Subcutaneous abdominal adipose tissue (tissue), 5 donors: ENCODE data around the gene FBXO36.
A peak's percentile ranks its signal among the peaks of the same experiment; 100 is the strongest.

ENCODE experiments used
- H3K27ac ChIP-seq: one replicate; pipeline ENCODE4 v1.7.0; 2013; ENCODE audit warnings: low read depth, mild to moderate bottlenecking, inconsistent platforms, low read length, moderate library complexity
- H3K27me3 ChIP-seq, 5 donors: one replicate each; pipeline ENCODE4 v1.7.0; 2013; ENCODE audit warnings: low read length in 5 of 5, inconsistent platforms in 1 of 5; ENCODE audit not compliant: control insufficient read depth in 5 of 5, insufficient read depth in 4 of 5
- H3K36me3 ChIP-seq, 5 donors: one replicate each; pipeline ENCODE4 v1.7.0; 2013; ENCODE audit warnings: low read length in 5 of 5; ENCODE audit not compliant: control insufficient read depth in 5 of 5, insufficient read depth in 5 of 5
- H3K4me1 ChIP-seq, 5 donors: one replicate each; pipeline ENCODE4 v1.7.0; 2013; ENCODE audit warnings: low read length in 5 of 5, mild to moderate bottlenecking in 3 of 5, moderate library complexity in 1 of 5; ENCODE audit not compliant: control insufficient read depth in 5 of 5, insufficient read depth in 5 of 5
- H3K4me3 ChIP-seq, 5 donors: one replicate each; pipeline ENCODE4 v1.7.0; 2013; ENCODE audit warnings: low read length in 5 of 5, low read depth in 1 of 5
- H3K9ac ChIP-seq, 5 donors: one replicate each; pipeline ENCODE4 v1.7.0; 2013; ENCODE audit warnings: low read length in 5 of 5, mild to moderate bottlenecking in 4 of 5, moderate library complexity in 3 of 5
- H3K9me3 ChIP-seq, 5 donors: one replicate each; pipeline ENCODE4 v1.7.0; 2013; ENCODE audit warnings: low read length in 5 of 5; ENCODE audit not compliant: control insufficient read depth in 5 of 5
- donor health status: healthy.
- donor health status: healthy.
- donor health status: healthy.
- donor health status: healthy.
- donor health status: healthy.

FBXO36 gene

DNA sequence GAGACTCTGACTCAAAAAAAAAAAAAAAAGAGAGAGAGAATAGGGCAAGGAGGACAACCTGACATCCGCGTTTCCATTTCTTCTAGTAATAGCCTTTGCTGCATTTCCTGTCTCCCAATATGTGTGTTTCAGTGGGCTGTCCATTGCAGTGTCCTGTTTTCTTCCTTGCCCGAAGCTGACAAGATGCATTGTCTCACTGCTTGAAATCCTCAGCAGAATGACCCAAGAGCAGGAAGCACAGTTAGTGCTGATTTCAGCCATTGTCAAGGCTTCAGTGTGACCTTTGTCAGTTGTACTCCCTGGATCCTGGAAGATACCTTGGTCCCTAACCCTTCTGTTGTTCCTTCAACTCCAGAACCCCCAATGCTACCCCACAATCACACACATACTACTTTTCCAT, 75.3 kb downstream of the FBXO36 start:
- no peaks in the 10 kb centered on the region for H3K9me3 ChIP-seq
- H3K27ac ChIP-seq = no peak overlapping the region
- H3K27me3 ChIP-seq = no peaks in the 10 kb centered on the region
- peaks cover 0 to 3% (median 0%) of the 10 kb centered on the region in 5 donors for H3K36me3 ChIP-seq
- H3K9ac ChIP-seq = no peak overlapping the region
- no peaks in the 10 kb centered on the region for H3K4me1 ChIP-seq
- H3K4me3 ChIP-seq = no peak overlapping the region

DNA sequence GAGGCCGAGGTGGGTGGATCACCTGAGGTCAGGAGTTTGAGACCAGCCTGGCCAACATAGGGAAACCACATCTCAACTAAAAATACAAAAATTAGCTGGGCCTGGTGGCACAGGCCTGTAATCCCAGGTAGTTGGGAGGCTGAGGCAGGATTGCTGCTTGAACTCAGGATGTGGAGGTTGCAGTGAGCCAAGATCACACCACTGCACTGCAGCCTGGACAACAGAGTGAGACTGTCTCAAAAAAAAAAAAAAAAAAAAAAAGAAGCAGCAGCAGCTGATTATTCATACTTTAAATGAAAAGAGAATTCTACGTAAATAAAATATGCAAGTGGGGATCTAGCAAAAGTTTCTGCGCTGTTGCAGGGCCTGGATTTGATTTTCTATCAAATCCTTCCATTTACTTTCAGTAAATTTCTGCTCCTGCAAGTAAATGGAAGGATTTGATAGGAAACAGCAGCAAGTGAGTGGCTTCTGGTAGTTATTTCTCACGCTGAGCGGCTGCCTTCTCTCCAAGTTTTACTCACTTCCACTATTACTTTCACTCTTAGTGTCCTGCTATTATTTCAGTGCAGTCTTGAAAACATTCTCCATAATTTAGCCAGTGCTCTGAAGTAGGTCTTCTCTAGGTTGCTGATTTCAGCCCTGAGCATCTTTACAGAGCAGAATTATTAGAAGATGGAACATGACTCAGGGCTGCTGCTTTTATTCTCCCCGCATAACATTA, 78.0 kb downstream of the FBXO36 start:
- H3K9me3 ChIP-seq = no peaks in the 10 kb centered on the region
- H3K4me1 ChIP-seq = no peaks in the 10 kb centered on the region
- no peak overlapping the region for H3K9ac ChIP-seq
- no peak overlapping the region for H3K4me3 ChIP-seq
- H3K36me3 ChIP-seq = peaks cover 0 to 3% (median 0%) of the 10 kb centered on the region in 5 donors
- no peaks in the 10 kb centered on the region for H3K27me3 ChIP-seq
- no peak overlapping the region for H3K27ac ChIP-seq

DNA sequence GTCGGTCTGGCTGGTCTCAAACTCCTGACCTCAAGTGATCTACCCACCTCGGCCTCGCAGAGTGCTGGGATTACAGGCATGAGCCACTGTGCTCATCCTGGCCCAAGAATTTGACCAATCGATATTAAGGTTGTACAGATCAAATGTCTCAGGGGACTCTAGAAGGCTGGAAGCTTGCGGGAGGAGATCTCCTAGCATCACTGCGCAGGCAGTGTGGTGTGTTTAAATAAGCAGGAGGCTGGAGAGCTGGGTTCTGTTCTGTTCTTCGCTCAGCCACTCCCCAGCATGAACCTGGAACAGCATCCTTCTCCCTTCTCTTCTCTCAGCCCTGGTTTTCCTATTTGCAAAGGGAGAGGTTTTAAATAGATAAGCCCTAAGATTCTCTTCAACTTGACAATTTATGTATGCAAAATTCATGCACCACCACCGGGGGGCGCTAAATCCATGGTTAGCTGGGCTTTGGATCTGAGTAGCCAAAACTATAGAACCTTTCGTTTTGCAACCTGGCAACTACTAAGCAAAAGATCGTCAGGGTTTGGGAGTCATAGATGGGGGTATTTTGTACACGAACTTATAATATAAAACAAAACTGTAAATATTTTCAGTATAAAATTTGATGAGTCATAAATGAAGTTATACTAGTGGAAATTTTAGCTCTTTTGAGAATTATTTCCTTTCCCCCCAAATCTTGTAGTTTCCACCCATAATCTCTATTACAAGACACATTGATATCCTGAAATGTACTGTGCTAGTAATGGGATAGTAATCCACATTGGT, 85.8 kb downstream of the FBXO36 start:
- Histone ChIP-seq H3K4me3 (no peak overlapping the region), H3K27ac (no peak overlapping the region), H3K27me3 (no peaks in the 10 kb centered on the region), H3K36me3 (no peaks in the 10 kb centered on the region), H3K9me3 (no peaks in the 10 kb centered on the region), H3K4me1 (peaks cover 0 to 13% (median 0%) of the 10 kb centered on the region in 5 donors), H3K9ac (no peak overlapping the region)

DNA sequence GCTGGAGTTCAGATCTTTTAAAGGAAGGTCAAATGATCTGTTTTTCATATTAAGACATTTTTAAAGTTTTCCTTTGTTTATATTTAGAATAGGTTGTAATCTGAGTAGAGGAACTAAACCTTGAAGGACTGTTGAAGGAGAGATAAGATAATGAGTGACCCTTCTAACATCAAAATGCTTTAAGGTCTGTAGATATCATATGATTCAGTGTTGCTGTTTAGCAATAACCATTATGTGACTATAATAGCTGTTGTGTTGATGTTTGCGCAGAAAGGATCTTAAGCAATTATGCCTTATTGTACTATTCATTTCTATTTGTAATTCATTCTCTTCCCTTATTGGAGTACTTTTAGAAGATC, 86.4 kb downstream of the FBXO36 start:
- peak overlapping the region in 1 of 5 donors; percentile 3 for H3K9ac ChIP-seq
- H3K36me3 ChIP-seq = no peaks in the 10 kb centered on the region
- H3K4me1 ChIP-seq = peaks cover 0 to 13% (median 0%) of the 10 kb centered on the region in 5 donors
- no peaks in the 10 kb centered on the region for H3K9me3 ChIP-seq
- no peaks in the 10 kb centered on the region for H3K27me3 ChIP-seq
- H3K4me3 ChIP-seq = no peak overlapping the region
- H3K27ac ChIP-seq = no peak overlapping the region

DNA sequence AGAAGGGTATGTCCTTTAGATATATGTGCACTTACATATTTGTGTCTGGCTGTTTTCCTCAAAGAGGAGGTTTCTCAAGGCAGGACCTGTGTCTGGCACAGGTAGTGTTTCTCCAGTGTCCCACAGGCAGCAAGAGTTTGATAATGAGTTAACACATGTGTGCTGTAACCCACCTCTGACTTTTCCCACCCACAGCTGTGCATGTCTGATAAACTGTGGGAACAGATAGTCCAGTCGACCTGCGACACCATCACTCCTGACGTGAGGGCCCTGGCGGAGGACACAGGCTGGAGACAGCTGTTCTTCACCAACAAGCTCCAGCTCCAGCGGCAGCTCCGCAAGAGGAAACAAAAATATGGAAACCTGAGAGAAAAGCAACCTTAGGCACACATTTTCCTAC, 88.2 kb downstream of the FBXO36 start:
- Histone ChIP-seq H3K27ac (no peak overlapping the region), H3K9me3 (no peaks in the 10 kb centered on the region), H3K4me1 (peaks cover 0 to 13% (median 0%) of the 10 kb centered on the region in 5 donors), H3K4me3 (no peak overlapping the region), H3K27me3 (no peaks in the 10 kb centered on the region), H3K36me3 (no peaks in the 10 kb centered on the region), H3K9ac (no peak overlapping the region)

DNA sequence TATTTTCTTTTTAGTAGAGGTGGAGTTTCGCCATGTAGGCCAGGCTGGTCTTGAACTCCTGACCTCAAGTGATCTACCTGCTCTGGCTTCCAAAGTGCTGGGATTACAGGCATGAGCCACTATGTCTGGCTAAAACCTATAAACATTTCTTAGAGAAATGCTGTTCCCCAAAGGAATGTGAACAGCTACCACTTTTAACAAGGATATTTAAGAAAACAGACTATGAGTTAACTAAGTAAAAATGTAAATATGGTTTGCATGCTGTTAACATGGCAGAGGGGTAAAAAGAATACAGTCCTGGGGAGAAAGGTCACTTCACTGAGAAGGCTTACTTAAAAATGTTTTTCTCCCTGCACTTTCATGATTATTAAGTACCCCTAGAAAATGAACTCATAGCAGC, 89.3 kb downstream of the FBXO36 start:
- Histone ChIP-seq H3K4me1 (peaks cover 0 to 13% (median 0%) of the 10 kb centered on the region in 5 donors), H3K36me3 (no peaks in the 10 kb centered on the region), H3K9ac (no peak overlapping the region), H3K27me3 (no peaks in the 10 kb centered on the region), H3K9me3 (no peaks in the 10 kb centered on the region), H3K27ac (no peak overlapping the region), H3K4me3 (no peak overlapping the region)

DNA sequence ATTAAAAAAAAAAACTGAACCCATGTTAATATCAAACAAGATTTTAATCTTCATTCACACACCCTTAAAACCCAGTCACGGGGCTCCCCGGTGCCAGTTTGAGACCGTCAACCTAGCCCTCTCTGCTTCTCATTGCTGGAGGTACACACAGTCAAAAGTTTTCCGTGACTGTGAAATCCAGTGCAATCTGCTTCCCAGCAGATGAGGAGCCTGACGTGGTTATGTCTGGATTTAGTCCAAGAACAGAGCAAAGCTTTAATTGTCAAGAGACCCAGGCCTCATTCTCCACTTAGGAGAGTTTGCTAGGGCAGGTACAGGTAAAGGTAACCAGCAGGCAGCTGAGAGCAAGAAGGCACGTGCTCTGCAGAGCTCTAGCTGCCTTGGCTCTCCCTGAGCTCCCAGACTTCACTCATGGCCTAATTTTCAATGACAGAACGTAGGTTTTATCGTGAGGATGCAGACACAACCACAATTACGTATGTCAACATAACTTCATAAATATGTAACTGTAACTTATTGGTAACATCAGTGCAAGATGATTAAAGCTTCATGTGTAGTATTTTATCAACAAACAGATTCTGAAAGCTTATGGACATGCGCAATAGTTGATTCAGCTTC, 90.1 kb downstream of the FBXO36 start:
- no peaks in the 10 kb centered on the region for H3K36me3 ChIP-seq
- no peak overlapping the region for H3K9ac ChIP-seq
- H3K4me1 ChIP-seq = peaks cover 0 to 13% (median 0%) of the 10 kb centered on the region in 5 donors
- no peak overlapping the region for H3K4me3 ChIP-seq
- no peaks in the 10 kb centered on the region for H3K27me3 ChIP-seq
- H3K27ac ChIP-seq = no peak overlapping the region
- H3K9me3 ChIP-seq = peaks cover 0 to under 1% (median 0%) of the 10 kb centered on the region in 5 donors

DNA sequence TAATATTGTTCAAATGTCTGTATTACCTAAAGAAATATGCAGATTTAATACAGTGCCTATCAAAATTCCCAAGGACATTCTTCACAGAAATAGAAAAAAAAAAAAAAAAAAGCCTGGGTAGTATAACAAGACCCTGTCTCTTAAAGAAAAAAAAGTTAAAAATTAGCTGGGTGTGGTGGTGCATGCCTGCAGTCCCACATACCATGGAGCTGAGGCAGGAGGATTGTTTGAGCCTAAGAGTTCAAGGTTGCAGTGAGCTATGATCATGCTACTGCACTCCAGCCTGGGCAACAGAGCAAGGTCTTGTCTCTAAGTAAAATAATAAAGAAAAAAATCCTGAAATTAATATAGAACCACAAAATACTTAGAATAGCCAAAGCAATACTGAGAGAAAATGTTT, 94.5 kb downstream of the FBXO36 start:
- no peaks in the 10 kb centered on the region for H3K4me1 ChIP-seq
- H3K27me3 ChIP-seq = no peaks in the 10 kb centered on the region
- H3K4me3 ChIP-seq = no peak overlapping the region
- H3K9ac ChIP-seq = no peak overlapping the region
- H3K36me3 ChIP-seq = no peaks in the 10 kb centered on the region
- H3K27ac ChIP-seq = no peak overlapping the region
- H3K9me3 ChIP-seq = peaks cover 0 to 5% (median 0%) of the 10 kb centered on the region in 5 donors

DNA sequence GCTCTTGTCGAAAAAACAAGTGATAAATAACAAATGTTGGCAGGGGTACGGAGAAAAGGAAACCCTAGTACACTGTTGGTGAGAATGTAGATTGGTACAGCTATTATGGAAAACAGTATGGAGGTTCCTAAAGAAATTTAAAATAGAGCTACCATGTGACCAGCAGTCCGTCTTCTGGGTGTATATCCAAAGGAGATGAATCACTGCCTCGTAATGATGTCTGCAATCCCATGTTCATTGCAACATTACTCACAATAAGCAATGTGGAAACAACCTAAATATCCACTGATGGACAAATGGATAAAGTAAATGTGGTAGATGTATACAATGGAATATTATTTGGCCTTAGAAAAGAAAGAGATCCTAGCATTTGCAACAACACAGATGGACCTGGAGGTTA, 95.8 kb downstream of the FBXO36 start:
- Histone ChIP-seq H3K4me1 (no peaks in the 10 kb centered on the region), H3K36me3 (no peaks in the 10 kb centered on the region), H3K9ac (no peak overlapping the region), H3K27ac (no peak overlapping the region), H3K9me3 (peaks cover 0 to 5% (median 0%) of the 10 kb centered on the region in 5 donors), H3K27me3 (no peaks in the 10 kb centered on the region), H3K4me3 (no peak overlapping the region)

DNA sequence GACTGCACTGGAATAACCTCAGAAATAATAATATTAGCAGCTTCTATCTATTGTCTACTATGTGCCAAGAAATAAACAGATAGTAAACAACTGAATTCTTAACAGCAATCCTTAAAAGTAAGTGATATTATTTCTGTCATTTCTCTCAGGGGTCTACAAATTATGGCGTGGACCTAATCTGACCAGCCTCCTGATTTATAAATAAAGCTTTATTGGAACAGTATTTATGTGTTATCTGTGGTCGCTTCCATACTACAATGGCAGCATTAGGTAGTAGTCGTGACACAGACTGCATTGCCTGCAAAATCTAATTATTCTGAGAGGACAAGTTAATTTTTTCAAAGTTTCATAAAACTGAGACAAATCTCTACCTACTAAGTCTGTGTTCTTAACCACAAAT, 97.4 kb downstream of the FBXO36 start:
- H3K9ac ChIP-seq = no peak overlapping the region
- no peaks in the 10 kb centered on the region for H3K36me3 ChIP-seq
- no peak overlapping the region for H3K4me3 ChIP-seq
- H3K4me1 ChIP-seq = no peaks in the 10 kb centered on the region
- H3K27ac ChIP-seq = no peak overlapping the region
- peaks cover 0 to 5% (median 0%) of the 10 kb centered on the region in 5 donors for H3K9me3 ChIP-seq
- no peaks in the 10 kb centered on the region for H3K27me3 ChIP-seq
